OCI-LY3 (cell line): Measurements from ENCODE around the gene RNPEPL1.

Experiments used
- CTCF ChIP-seq: fragments of 200-600, 300-600 bp; sonication (generic); IDR thresholded peaks from 2 replicates; pipeline ENCODE4 v1.5.1; 2014; ENCODE audit warnings: antibody characterized with exemption, low read length, low read depth
- EZH2phosphoT487 ChIP-seq: fragments of 200-600 bp; shearing (Covaris generic); IDR thresholded peaks from 2 replicates; pipeline ENCODE4 v1.6.1; 2018; ENCODE audit warnings: antibody characterized with exemption, mixed run types, low read depth

GRCh38 chr2:240518981-240519380, 49.3 kb upstream of the RNPEPL1 start:
- TF ChIP-seq CTCF: no peak
- no peak for TF ChIP-seq EZH2phosphoT487
